H9 (cell line): ENCODE data around the gene VAV2. TPM values are rescaled to one million over a fixed set of nuclear protein-coding genes. Genes with fewer than 3 reads are reported as not detected.

Experiments
- DNase-seq: peaks from one replicate; pipeline ENCODE4 v3.0.0-alpha.2; 2017
- H2AFZ ChIP-seq: one replicate; pipeline ENCODE4 v1.6.1; 2013; ENCODE audit warnings: mild to moderate bottlenecking, low read length, control low read depth, moderate library complexity
- H2AK5ac ChIP-seq: 2 replicates; pipeline ENCODE4 v1.6.1; 2013; ENCODE audit warnings: low read length, control low read depth, mixed read lengths; ENCODE audit not compliant: insufficient read length
- H2BK120ac ChIP-seq: one replicate; pipeline ENCODE4 v1.6.1; 2013; ENCODE audit warnings: low read depth, mild to moderate bottlenecking, low read length, control low read depth, inconsistent platforms; ENCODE audit not compliant: poor library complexity, severe bottlenecking
- H2BK12ac ChIP-seq: 2 replicates; pipeline ENCODE4 v1.6.1; 2013; ENCODE audit warnings: low read length, control low read depth, mixed read lengths, low read depth; ENCODE audit not compliant: insufficient read length
- H2BK15ac ChIP-seq: 2 replicates; pipeline ENCODE4 v1.6.1; 2013; ENCODE audit warnings: low read depth, low read length, control low read depth
- H2BK20ac ChIP-seq: one replicate; pipeline ENCODE4 v1.6.1; 2013; ENCODE audit warnings: low read depth, mild to moderate bottlenecking, low read length, control low read depth, inconsistent platforms; ENCODE audit not compliant: poor library complexity, severe bottlenecking
- H2BK5ac ChIP-seq: 2 replicates; pipeline ENCODE4 v1.6.1; 2013; ENCODE audit warnings: low read length, control low read depth, mixed read lengths; ENCODE audit not compliant: insufficient read length
- H3K14ac ChIP-seq: 2 replicates; pipeline ENCODE4 v1.6.1; 2013; ENCODE audit warnings: low read length, control low read depth; ENCODE audit not compliant: insufficient read depth
- H3K18ac ChIP-seq: 2 replicates; pipeline ENCODE4 v1.6.1; 2013; ENCODE audit warnings: low read depth, mild to moderate bottlenecking, mixed read lengths, low read length, control low read depth; ENCODE audit not compliant: insufficient read length
- H3K23ac ChIP-seq: 2 replicates; pipeline ENCODE4 v1.6.1; 2013; ENCODE audit warnings: low read length, control low read depth, mixed read lengths, low read depth; ENCODE audit not compliant: insufficient read length
- H3K23me2 ChIP-seq: 2 replicates; pipeline ENCODE4 v1.6.1; 2013; ENCODE audit warnings: low read depth, mild to moderate bottlenecking, mixed read lengths, low read length, control low read depth; ENCODE audit not compliant: insufficient read length, poor library complexity, severe bottlenecking
- H3K27ac ChIP-seq: 2 replicates; pipeline ENCODE4 v1.5.1; 2013; ENCODE audit warnings: low read length, control low read depth, mixed read lengths, low read depth; ENCODE audit not compliant: insufficient read length
- H3K27me3 ChIP-seq: 2 replicates; pipeline ENCODE4 v1.6.1; 2013; ENCODE audit warnings: low read length, control low read depth, inconsistent platforms; ENCODE audit not compliant: insufficient read depth
- H3K4ac ChIP-seq: 2 replicates; pipeline ENCODE4 v1.6.1; 2013; ENCODE audit warnings: low read depth, mild to moderate bottlenecking, control low read depth, inconsistent platforms, low read length, moderate library complexity
- H3K4me1 ChIP-seq: 2 replicates; pipeline ENCODE4 v1.6.1; 2013; ENCODE audit warnings: low read length, control low read depth, inconsistent platforms; ENCODE audit not compliant: insufficient read depth
- H3K4me2 ChIP-seq: 2 replicates; pipeline ENCODE4 v1.6.1; 2013; ENCODE audit warnings: low read length, control low read depth, mixed read lengths; ENCODE audit not compliant: insufficient read length, insufficient read depth
- H3K56ac ChIP-seq: 2 replicates; pipeline ENCODE4 v1.6.1; 2013; ENCODE audit warnings: low read depth, mild to moderate bottlenecking, mixed read lengths, low read length, control low read depth; ENCODE audit not compliant: insufficient read length
- H3K79me1 ChIP-seq: 2 replicates; pipeline ENCODE4 v1.6.1; 2013; ENCODE audit warnings: low read depth, mild to moderate bottlenecking, moderate library complexity, low read length, control low read depth, inconsistent platforms; ENCODE audit not compliant: insufficient read depth, poor library complexity, severe bottlenecking
- H3K79me2 ChIP-seq: 2 replicates; pipeline ENCODE4 v1.6.1; 2013; ENCODE audit warnings: low read length, control low read depth, inconsistent platforms; ENCODE audit not compliant: insufficient read depth
- H3K9ac ChIP-seq: 2 replicates; pipeline ENCODE4 v1.6.1; 2013; ENCODE audit warnings: low read length, control low read depth, mixed read lengths; ENCODE audit not compliant: insufficient read length; ENCODE audit errors: extremely low read depth
- H3K9me3 ChIP-seq: one replicate; pipeline ENCODE4 v1.6.1; 2013; ENCODE audit warnings: low read depth, low read length, inconsistent platforms; ENCODE audit not compliant: control insufficient read depth
- H3T11ph ChIP-seq: one replicate; pipeline ENCODE4 v1.6.1; 2013; ENCODE audit warnings: mild to moderate bottlenecking, low read length, control low read depth, inconsistent platforms
- H4K20me1 ChIP-seq: one replicate; pipeline ENCODE4 v1.6.1; 2013; ENCODE audit not compliant: control insufficient read depth, insufficient read length, insufficient read depth
- H4K5ac ChIP-seq: 2 replicates; pipeline ENCODE4 v1.6.1; 2013; ENCODE audit warnings: low read depth, mild to moderate bottlenecking, mixed read lengths, low read length, control low read depth; ENCODE audit not compliant: insufficient read length
- H4K8ac ChIP-seq: replicated peaks from 2 replicates; pipeline ENCODE4 v1.6.1; 2013; ENCODE audit warnings: low read length, control low read depth, mixed read lengths, low read depth; ENCODE audit not compliant: insufficient read length
- H4K91ac ChIP-seq: 2 replicates; pipeline ENCODE4 v1.6.1; 2013; ENCODE audit warnings: low read depth, mild to moderate bottlenecking, moderate library complexity, mixed read lengths, low read length, control low read depth; ENCODE audit not compliant: insufficient read length
- H3K27ac Mint-ChIP-seq, 3 experiments: 2 replicates in 2 of 3; 3 replicates in 1 of 3; pipeline ENCODE4 v1.8.0; 2020 to 2021; ENCODE audit warnings: mixed read lengths in 3 of 3, mild to moderate bottlenecking in 1 of 3, moderate library complexity in 1 of 3
- H3K27me3 Mint-ChIP-seq: 2 replicates; pipeline ENCODE4 v1.8.0; 2021; ENCODE audit warnings: low read depth, mild to moderate bottlenecking, moderate library complexity, mixed read lengths
- H3K36me3 Mint-ChIP-seq, 3 experiments: 2 replicates in 2 of 3; 3 replicates in 1 of 3; pipeline ENCODE4 v1.8.0; 2020 to 2021; ENCODE audit warnings: low read depth in 3 of 3, mixed read lengths in 3 of 3; ENCODE audit not compliant: insufficient read depth in 1 of 3
- H3K4me1 Mint-ChIP-seq, 2 experiments: 2 replicates each; pipeline ENCODE4 v1.8.0; 2020; ENCODE audit warnings: mixed read lengths in 2 of 2
- H3K4me3 Mint-ChIP-seq, 2 experiments: 2 replicates in 1 of 2; 3 replicates in 1 of 2; pipeline ENCODE4 v1.8.0; 2020 to 2021; ENCODE audit warnings: mild to moderate bottlenecking in 2 of 2, mixed read lengths in 2 of 2, moderate library complexity in 1 of 2
- H3K9me3 Mint-ChIP-seq, 2 experiments: 2 replicates in 1 of 2; 3 replicates in 1 of 2; pipeline ENCODE4 v1.8.0; 2020; ENCODE audit warnings: mild to moderate bottlenecking in 2 of 2, mixed read lengths in 2 of 2, moderate library complexity in 1 of 2
- WGBS: extraction: QIAGEN DNeasy Blood & Tissue Kit; methylation state at CpG from one replicate; pipeline ENCODE4 v1.1.7; 2013; ENCODE audit warnings: missing lambda C conversion rate, low lambda C conversion rate, mixed read lengths; ENCODE audit not compliant: insufficient read length; ENCODE audit errors: extremely low coverage; 5-methylcytosine and 5-hydroxymethylcytosine counted together
- total RNA-seq: library from RNA; stranded (reverse); gene quantifications from 2 replicates; pipeline ENCODE4 v1.2.1, GENCODE V29; 2021
- TF ChIP-seq, protein P1 (sequence below): fragments of 200-600 bp; sonication (generic); conservative IDR thresholded peaks from 3 replicates; pipeline ENCODE4 v1.8.0; 2021; ENCODE audit warnings: antibody characterized with exemption, mild to moderate bottlenecking

Gene VAV2
- total RNA-seq, 1 experiment from 2014 or later, result 58.7 TPM

DNA sequence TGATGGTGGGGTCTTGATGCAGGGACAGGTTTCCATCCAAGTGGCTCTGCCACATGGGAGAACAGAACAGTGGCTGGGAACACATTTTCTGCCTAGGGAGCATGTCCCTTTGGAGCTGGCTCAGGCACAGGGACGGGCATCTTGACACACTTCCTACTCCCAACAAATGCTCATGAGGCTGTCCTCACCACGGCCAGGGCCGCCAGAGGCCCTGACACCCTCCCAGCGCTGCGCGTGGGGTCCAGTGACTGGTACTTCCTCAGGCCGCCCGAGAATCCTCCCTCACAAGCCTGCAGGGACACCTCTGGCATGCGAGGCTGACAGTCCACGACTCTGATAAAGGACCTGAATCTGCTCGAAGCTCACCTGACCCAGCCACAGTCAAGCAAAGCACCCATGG, 193.0 kb downstream of the VAV2 start:
- Histone ChIP-seq H4K91ac (no peak overlapping the region), H4K20me1 (no peaks in the 10 kb centered on the region), H3K18ac (no peak overlapping the region), H3K79me1 (no peaks in the 10 kb centered on the region), H3T11ph (no peak overlapping the region), H2BK120ac (no peak overlapping the region), H3K56ac (no peak overlapping the region), H3K23ac (no peak overlapping the region), H2BK15ac (no peak overlapping the region), H4K5ac (no peak overlapping the region), H3K27me3 (no peaks in the 10 kb centered on the region), H3K9me3 (no peaks in the 10 kb centered on the region), H3K14ac (no peak overlapping the region), H2AK5ac (no peak overlapping the region), H2BK20ac (no peak overlapping the region), H3K4me2 (no peak overlapping the region), H2BK5ac (no peak overlapping the region), H3K4me1 (no peaks in the 10 kb centered on the region), H3K4ac (no peak overlapping the region), H3K79me2 (no peaks in the 10 kb centered on the region), H2AFZ (no peak overlapping the region), H3K27ac (no peak overlapping the region), H4K8ac (no peak overlapping the region), H3K23me2 (no peaks in the 10 kb centered on the region), H2BK12ac (no peak overlapping the region), H3K9ac (no peak overlapping the region)
- no peaks in the 10 kb centered on the region for H3K9me3 Mint-ChIP-seq
- H3K27ac Mint-ChIP-seq, result peak overlapping the region in 1 of 3 experiments; percentile 90; a peak in 2 of 7 replicates
- H3K36me3 Mint-ChIP-seq, result peaks cover 2 to 34% (median 6%) of the 10 kb centered on the region in 3 experiments; a peak in 5 of 7 replicates
- peaks cover 3 to 29% of the 10 kb centered on the region in 2 experiments; a peak in 3 of 4 replicates for H3K4me1 Mint-ChIP-seq
- H3K27me3 Mint-ChIP-seq, result no peaks in the 10 kb centered on the region; the same call in 1 of the 2 replicates
- no peak overlapping the region; a peak in 1 of 5 replicates for H3K4me3 Mint-ChIP-seq
- TF ChIP-seq, protein P1, sequence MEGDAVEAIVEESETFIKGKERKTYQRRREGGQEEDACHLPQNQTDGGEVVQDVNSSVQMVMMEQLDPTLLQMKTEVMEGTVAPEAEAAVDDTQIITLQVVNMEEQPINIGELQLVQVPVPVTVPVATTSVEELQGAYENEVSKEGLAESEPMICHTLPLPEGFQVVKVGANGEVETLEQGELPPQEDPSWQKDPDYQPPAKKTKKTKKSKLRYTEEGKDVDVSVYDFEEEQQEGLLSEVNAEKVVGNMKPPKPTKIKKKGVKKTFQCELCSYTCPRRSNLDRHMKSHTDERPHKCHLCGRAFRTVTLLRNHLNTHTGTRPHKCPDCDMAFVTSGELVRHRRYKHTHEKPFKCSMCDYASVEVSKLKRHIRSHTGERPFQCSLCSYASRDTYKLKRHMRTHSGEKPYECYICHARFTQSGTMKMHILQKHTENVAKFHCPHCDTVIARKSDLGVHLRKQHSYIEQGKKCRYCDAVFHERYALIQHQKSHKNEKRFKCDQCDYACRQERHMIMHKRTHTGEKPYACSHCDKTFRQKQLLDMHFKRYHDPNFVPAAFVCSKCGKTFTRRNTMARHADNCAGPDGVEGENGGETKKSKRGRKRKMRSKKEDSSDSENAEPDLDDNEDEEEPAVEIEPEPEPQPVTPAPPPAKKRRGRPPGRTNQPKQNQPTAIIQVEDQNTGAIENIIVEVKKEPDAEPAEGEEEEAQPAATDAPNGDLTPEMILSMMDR, result no peak
- DNase-seq, result no peak
- WGBS, result no CpG with 5 or more reads among the region's 11 CpGs
